Measurements from ENCODE around the gene TMEM106C.

Gene TMEM106C, protein sequence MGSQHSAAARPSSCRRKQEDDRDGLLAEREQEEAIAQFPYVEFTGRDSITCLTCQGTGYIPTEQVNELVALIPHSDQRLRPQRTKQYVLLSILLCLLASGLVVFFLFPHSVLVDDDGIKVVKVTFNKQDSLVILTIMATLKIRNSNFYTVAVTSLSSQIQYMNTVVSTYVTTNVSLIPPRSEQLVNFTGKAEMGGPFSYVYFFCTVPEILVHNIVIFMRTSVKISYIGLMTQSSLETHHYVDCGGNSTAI

GRCh38 chr12:47963340-47964040, at the start of gene TMEM106C:
TMEM106C (plus strand) TSS chr12:47963596; CDS start chr12:47964237, 641 bp downstream.
- Histone ChIP-seq H3K9ac (ENCODE audit: low read depth in 1 of 2, low read length in 2 of 2) (peak within 1 kb of the TSS; percentile 94), H3K4me3 (ENCODE audit: low read length in 2 of 2) (peak within 1 kb of the TSS; percentile 87 to 94), H3K27ac (ENCODE audit: low read depth in 2 of 2, low read length in 2 of 2) (peak within 1 kb of the TSS; percentile 68 to 91), H3K36me3 (ENCODE audit: control insufficient read depth in 2 of 2, insufficient read depth in 2 of 2, low read length in 2 of 2) (peaks cover 18 to 27% of the 10 kb centered on the region in 2 donors), H3K9me3 (ENCODE audit: control insufficient read depth in 2 of 2, low read length in 2 of 2) (no peaks in the 10 kb centered on the region), H3K27me3 (ENCODE audit: control insufficient read depth in 2 of 2, insufficient read depth in 2 of 2, low read length in 2 of 2) (peaks cover 0 to 3% of the 10 kb centered on the region in 2 donors), H3K4me1 (ENCODE audit: control insufficient read depth in 2 of 2, insufficient read depth in 2 of 2, low read length in 2 of 2) (peaks cover 17 to 25% of the 10 kb centered on the region in 2 donors)

DNA sequence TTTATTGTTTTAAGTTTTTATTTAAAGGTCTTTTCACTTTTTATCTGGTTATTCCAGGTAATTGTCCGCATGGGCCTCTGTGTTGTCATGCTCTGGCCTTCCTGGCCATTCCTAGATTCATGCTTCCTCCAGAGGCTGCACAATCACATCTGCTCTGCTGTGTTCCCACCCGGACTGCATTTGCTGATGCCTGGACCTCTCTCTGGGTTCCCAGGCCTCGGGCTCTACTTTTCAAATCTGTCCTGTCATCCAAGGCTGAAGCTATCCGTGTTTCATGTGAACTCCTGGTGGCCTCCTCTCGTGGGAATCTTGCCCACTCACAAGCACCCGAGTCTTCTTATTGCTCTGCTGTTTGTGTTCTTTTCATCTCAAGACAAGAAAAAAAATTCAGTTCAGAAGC, 42.5 kb upstream of the TMEM106C start:
- Histone ChIP-seq H3K27me3 (ENCODE audit: control insufficient read depth in 2 of 2, insufficient read depth in 2 of 2, low read length in 2 of 2) (no peaks in the 10 kb centered on the region), H3K4me1 (ENCODE audit: control insufficient read depth in 2 of 2, insufficient read depth in 2 of 2, low read length in 2 of 2) (no peaks in the 10 kb centered on the region), H3K27ac (ENCODE audit: low read depth in 2 of 2, low read length in 2 of 2) (no peak overlapping the region), H3K36me3 (ENCODE audit: control insufficient read depth in 2 of 2, insufficient read depth in 2 of 2, low read length in 2 of 2) (no peaks in the 10 kb centered on the region), H3K9ac (ENCODE audit: low read depth in 1 of 2, low read length in 2 of 2) (no peak overlapping the region), H3K4me3 (ENCODE audit: low read length in 2 of 2) (no peak overlapping the region), H3K9me3 (ENCODE audit: control insufficient read depth in 2 of 2, low read length in 2 of 2) (no peaks in the 10 kb centered on the region)

- no peaks in the 10 kb centered on the region for H3K9me3 ChIP-seq (ENCODE audit: control insufficient read depth in 2 of 2, low read length in 2 of 2)
- no peak overlapping the region for H3K27ac ChIP-seq (ENCODE audit: low read depth in 2 of 2, low read length in 2 of 2)
- H3K27me3 ChIP-seq (ENCODE audit: control insufficient read depth in 2 of 2, insufficient read depth in 2 of 2, low read length in 2 of 2), result no peaks in the 10 kb centered on the region
- H3K4me1 ChIP-seq (ENCODE audit: control insufficient read depth in 2 of 2, insufficient read depth in 2 of 2, low read length in 2 of 2), result no peaks in the 10 kb centered on the region
- H3K4me3 ChIP-seq (ENCODE audit: low read length in 2 of 2), result no peak overlapping the region
- H3K9ac ChIP-seq (ENCODE audit: low read depth in 1 of 2, low read length in 2 of 2), result no peak overlapping the region
- no peaks in the 10 kb centered on the region for H3K36me3 ChIP-seq (ENCODE audit: control insufficient read depth in 2 of 2, insufficient read depth in 2 of 2, low read length in 2 of 2)
Observed at GRCh38 chr12:47921907-47922306, 41.5 kb upstream of the TMEM106C start.

DNA sequence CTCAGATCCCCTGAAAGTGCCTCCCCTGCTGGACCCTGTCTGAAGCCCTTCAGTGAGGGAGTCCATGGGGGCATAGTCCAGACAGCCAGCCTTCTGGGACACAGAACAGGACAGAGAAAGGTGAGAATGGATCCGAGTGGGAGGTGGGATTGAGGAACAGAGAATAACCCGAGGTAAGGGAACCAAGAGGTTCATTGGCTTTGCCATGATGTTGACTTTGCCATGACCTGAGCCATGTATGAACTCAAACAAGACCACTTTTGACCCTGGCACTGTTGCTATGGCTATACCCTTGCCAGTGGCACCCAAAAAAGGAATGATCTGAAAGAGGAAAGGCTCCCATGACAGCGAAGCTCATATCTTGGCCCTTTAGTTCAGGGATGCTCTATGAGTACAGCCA, 36.0 kb upstream of the TMEM106C start:
- no peaks in the 10 kb centered on the region for H3K27me3 ChIP-seq (ENCODE audit: control insufficient read depth in 2 of 2, insufficient read depth in 2 of 2, low read length in 2 of 2)
- no peaks in the 10 kb centered on the region for H3K9me3 ChIP-seq (ENCODE audit: control insufficient read depth in 2 of 2, low read length in 2 of 2)

GRCh38 chr12:47930634-47931033, 32.8 kb upstream of the TMEM106C start:
- Histone ChIP-seq H3K4me1 (ENCODE audit: control insufficient read depth in 2 of 2, insufficient read depth in 2 of 2, low read length in 2 of 2) (no peaks in the 10 kb centered on the region), H3K4me3 (ENCODE audit: low read length in 2 of 2) (no peak overlapping the region), H3K9me3 (ENCODE audit: control insufficient read depth in 2 of 2, low read length in 2 of 2) (no peaks in the 10 kb centered on the region), H3K9ac (ENCODE audit: low read depth in 1 of 2, low read length in 2 of 2) (no peak overlapping the region), H3K27me3 (ENCODE audit: control insufficient read depth in 2 of 2, insufficient read depth in 2 of 2, low read length in 2 of 2) (no peaks in the 10 kb centered on the region), H3K27ac (ENCODE audit: low read depth in 2 of 2, low read length in 2 of 2) (no peak overlapping the region), H3K36me3 (ENCODE audit: control insufficient read depth in 2 of 2, insufficient read depth in 2 of 2, low read length in 2 of 2) (no peaks in the 10 kb centered on the region)

More for the DNA sequence above, 36.0 kb upstream of the TMEM106C start:
- Histone ChIP-seq H3K9ac (ENCODE audit: low read depth in 1 of 2, low read length in 2 of 2) (no peak overlapping the region), H3K4me1 (ENCODE audit: control insufficient read depth in 2 of 2, insufficient read depth in 2 of 2, low read length in 2 of 2) (no peaks in the 10 kb centered on the region), H3K36me3 (ENCODE audit: control insufficient read depth in 2 of 2, insufficient read depth in 2 of 2, low read length in 2 of 2) (no peaks in the 10 kb centered on the region), H3K4me3 (ENCODE audit: low read length in 2 of 2) (no peak overlapping the region), H3K27ac (ENCODE audit: low read depth in 2 of 2, low read length in 2 of 2) (no peak overlapping the region)

DNA sequence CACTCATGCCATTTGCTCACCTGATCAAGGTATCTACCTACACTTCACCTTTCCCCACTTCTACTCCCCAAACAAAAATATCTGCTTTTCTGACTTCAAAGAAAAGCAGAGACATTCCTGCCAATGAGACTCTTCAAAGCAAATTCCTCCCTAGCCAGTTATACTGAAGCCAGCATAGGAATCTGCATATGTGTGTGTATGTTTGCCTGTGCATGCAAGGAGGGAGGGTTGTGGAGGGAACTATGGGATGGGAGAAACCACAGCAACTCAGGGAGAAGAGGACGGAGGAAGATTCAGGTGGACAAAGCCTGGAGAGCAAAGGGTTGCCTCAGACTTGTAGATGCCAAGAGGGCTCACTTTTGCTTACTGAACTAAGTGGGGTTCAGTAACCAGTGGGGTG, 32.2 kb upstream of the TMEM106C start:
- Histone ChIP-seq H3K9me3 (ENCODE audit: control insufficient read depth in 2 of 2, low read length in 2 of 2) (no peaks in the 10 kb centered on the region), H3K9ac (ENCODE audit: low read depth in 1 of 2, low read length in 2 of 2) (no peak overlapping the region), H3K27me3 (ENCODE audit: control insufficient read depth in 2 of 2, insufficient read depth in 2 of 2, low read length in 2 of 2) (no peaks in the 10 kb centered on the region), H3K4me1 (ENCODE audit: control insufficient read depth in 2 of 2, insufficient read depth in 2 of 2, low read length in 2 of 2) (no peaks in the 10 kb centered on the region), H3K27ac (ENCODE audit: low read depth in 2 of 2, low read length in 2 of 2) (no peak overlapping the region), H3K36me3 (ENCODE audit: control insufficient read depth in 2 of 2, insufficient read depth in 2 of 2, low read length in 2 of 2) (no peaks in the 10 kb centered on the region), H3K4me3 (ENCODE audit: low read length in 2 of 2) (no peak overlapping the region)

DNA sequence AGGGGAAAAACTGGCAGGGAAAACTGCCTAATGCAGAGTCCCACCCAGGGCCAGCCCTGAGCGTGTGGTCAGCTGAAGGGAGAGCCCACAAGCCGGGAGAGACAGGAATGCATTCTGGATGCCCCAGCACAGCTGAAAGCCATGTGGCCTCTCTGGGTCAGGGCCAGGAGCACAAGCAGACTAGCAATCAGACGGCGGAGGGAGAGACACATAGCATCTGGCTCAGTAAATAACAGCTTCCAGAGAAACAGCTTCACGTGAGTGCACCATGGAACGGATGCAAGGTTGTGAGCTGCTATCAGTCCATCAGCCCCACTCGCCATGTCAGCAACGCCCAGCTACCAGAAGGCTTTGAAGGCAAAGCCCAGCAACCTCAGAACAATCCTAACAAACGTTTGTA, 28.2 kb upstream of the TMEM106C start:
- no peaks in the 10 kb centered on the region for H3K36me3 ChIP-seq (ENCODE audit: control insufficient read depth in 2 of 2, insufficient read depth in 2 of 2, low read length in 2 of 2)
- no peaks in the 10 kb centered on the region for H3K27me3 ChIP-seq (ENCODE audit: control insufficient read depth in 2 of 2, insufficient read depth in 2 of 2, low read length in 2 of 2)
- no peak overlapping the region for H3K9ac ChIP-seq (ENCODE audit: low read depth in 1 of 2, low read length in 2 of 2)
- peaks cover 9 to 19% of the 10 kb centered on the region in 2 donors for H3K4me1 ChIP-seq (ENCODE audit: control insufficient read depth in 2 of 2, insufficient read depth in 2 of 2, low read length in 2 of 2)
- no peaks in the 10 kb centered on the region for H3K9me3 ChIP-seq (ENCODE audit: control insufficient read depth in 2 of 2, low read length in 2 of 2)
- H3K27ac ChIP-seq (ENCODE audit: low read depth in 2 of 2, low read length in 2 of 2), result no peak overlapping the region
- no peak overlapping the region for H3K4me3 ChIP-seq (ENCODE audit: low read length in 2 of 2)

GRCh38 chr12:47938093-47938492, 25.3 kb upstream of the TMEM106C start:
- Histone ChIP-seq H3K9ac (ENCODE audit: low read depth in 1 of 2, low read length in 2 of 2) (no peak overlapping the region), H3K27me3 (ENCODE audit: control insufficient read depth in 2 of 2, insufficient read depth in 2 of 2, low read length in 2 of 2) (no peaks in the 10 kb centered on the region), H3K36me3 (ENCODE audit: control insufficient read depth in 2 of 2, insufficient read depth in 2 of 2, low read length in 2 of 2) (no peaks in the 10 kb centered on the region), H3K9me3 (ENCODE audit: control insufficient read depth in 2 of 2, low read length in 2 of 2) (no peaks in the 10 kb centered on the region), H3K4me3 (ENCODE audit: low read length in 2 of 2) (no peak overlapping the region), H3K4me1 (ENCODE audit: control insufficient read depth in 2 of 2, insufficient read depth in 2 of 2, low read length in 2 of 2) (peaks cover 16 to 25% of the 10 kb centered on the region in 2 donors), H3K27ac (ENCODE audit: low read depth in 2 of 2, low read length in 2 of 2) (peak overlapping the region; percentile 76 to 80)

DNA sequence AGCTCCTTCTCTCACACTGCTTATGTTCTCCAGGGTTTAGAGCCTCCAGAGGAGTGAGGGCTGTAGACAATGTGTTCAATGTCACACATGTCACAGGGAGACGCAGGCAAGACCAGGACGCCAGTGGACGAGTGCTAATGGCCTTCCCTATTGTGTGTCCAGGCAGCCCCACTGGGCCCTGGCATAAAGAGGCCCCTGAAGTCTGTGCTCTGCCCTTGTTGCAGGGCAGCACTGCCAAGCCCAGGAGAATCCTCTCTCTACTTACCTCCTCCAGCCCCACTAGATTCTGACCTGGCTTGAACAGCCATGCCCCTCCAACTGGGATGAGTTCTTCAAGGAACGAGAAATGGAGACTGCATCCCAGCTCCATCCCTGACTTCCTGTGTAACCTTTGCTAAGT, 24.8 kb upstream of the TMEM106C start:
- Histone ChIP-seq H3K27ac (ENCODE audit: low read depth in 2 of 2, low read length in 2 of 2) (peak overlapping the region; percentile 76 to 80), H3K27me3 (ENCODE audit: control insufficient read depth in 2 of 2, insufficient read depth in 2 of 2, low read length in 2 of 2) (no peaks in the 10 kb centered on the region), H3K9ac (ENCODE audit: low read depth in 1 of 2, low read length in 2 of 2) (peak overlapping the region in 1 of 2 donors; percentile 15), H3K9me3 (ENCODE audit: control insufficient read depth in 2 of 2, low read length in 2 of 2) (no peaks in the 10 kb centered on the region), H3K4me1 (ENCODE audit: control insufficient read depth in 2 of 2, insufficient read depth in 2 of 2, low read length in 2 of 2) (peaks cover 20 to 29% of the 10 kb centered on the region in 2 donors), H3K36me3 (ENCODE audit: control insufficient read depth in 2 of 2, insufficient read depth in 2 of 2, low read length in 2 of 2) (no peaks in the 10 kb centered on the region), H3K4me3 (ENCODE audit: low read length in 2 of 2) (no peak overlapping the region)

GRCh38 chr12:47939009-47939601, 24.3 kb upstream of the TMEM106C start:
- Histone ChIP-seq H3K27me3 (ENCODE audit: control insufficient read depth in 2 of 2, insufficient read depth in 2 of 2, low read length in 2 of 2) (no peaks in the 10 kb centered on the region), H3K36me3 (ENCODE audit: control insufficient read depth in 2 of 2, insufficient read depth in 2 of 2, low read length in 2 of 2) (no peaks in the 10 kb centered on the region), H3K27ac (ENCODE audit: low read depth in 2 of 2, low read length in 2 of 2) (peak overlapping the region; percentile 76 to 80), H3K4me3 (ENCODE audit: low read length in 2 of 2) (no peak overlapping the region), H3K9me3 (ENCODE audit: control insufficient read depth in 2 of 2, low read length in 2 of 2) (no peaks in the 10 kb centered on the region), H3K9ac (ENCODE audit: low read depth in 1 of 2, low read length in 2 of 2) (peak overlapping the region in 1 of 2 donors; percentile 15), H3K4me1 (ENCODE audit: control insufficient read depth in 2 of 2, insufficient read depth in 2 of 2, low read length in 2 of 2) (peaks cover 24 to 34% of the 10 kb centered on the region in 2 donors)
